HEK293 (cell line): ENCODE data around the gene B4GALT1.

Source experiments
- CTCF ChIA-PET: fragments of 350-600 bp; formaldehyde crosslinking; extraction: SDS; loops from one replicate; lab custom pipeline; 2021; ENCODE audit warnings: antibody characterized with exemption; lab: Yijun Ruan, JAX
- POLR2A ChIA-PET: fragments of 300-600 bp; formaldehyde crosslinking; extraction: SDS; loops from one replicate; lab custom pipeline; 2020; ENCODE audit warnings: antibody characterized with exemption, inconsistent platforms; lab: Yijun Ruan, JAX
- H3K27ac ChIP-seq: fragments of 200-500 bp; sonication (Bioruptor generic); 2 replicates; pipeline ENCODE4 v1.5.1; 2014; ENCODE audit warnings: low read depth, low read length, control low read depth, inconsistent platforms; ENCODE audit errors: extremely low read depth
- H3K36me3 ChIP-seq, 2 experiments: fragments of 200-500 bp in 1 of 2; sonication (Bioruptor generic) in 1 of 2; 1 replicate in 1 of 2; 2 replicates in 1 of 2; pipeline ENCODE4 v1.5.1; 2014 to 2017; ENCODE audit warnings: inconsistent platforms in 2 of 2, low read length in 2 of 2; ENCODE audit not compliant: control insufficient read depth in 2 of 2, insufficient read depth in 1 of 2
- H3K4me1 ChIP-seq: fragments of 200-500 bp; sonication (Bioruptor generic); 2 replicates; pipeline ENCODE4 v1.5.1; 2014; ENCODE audit warnings: mild to moderate bottlenecking, low read length, inconsistent platforms; ENCODE audit not compliant: control insufficient read depth, insufficient read depth
- H3K4me3 ChIP-seq: 2 replicates; pipeline ENCODE4 v1.5.1; 2011; ENCODE audit warnings: low read depth, mild to moderate bottlenecking, control low read depth, low read length, moderate library complexity
- H3K9me3 ChIP-seq: fragments of 200-500 bp; sonication (Bioruptor generic); 2 replicates; pipeline ENCODE4 v1.5.1; 2014; ENCODE audit warnings: low read depth, low read length, inconsistent platforms; ENCODE audit not compliant: control insufficient read depth, insufficient read depth
- KLF10 ChIP-seq: fragments of 450-650 bp; IDR thresholded peaks from 2 replicates; pipeline ENCODE4 v1.5.1; 2018; ENCODE audit warnings: missing biosample characterization, mild to moderate bottlenecking, missing genetic modification characterization
- SCRT1 ChIP-seq: fragments of 450-650 bp; formaldehyde crosslinking; IDR thresholded peaks from 2 replicates; pipeline ENCODE4 v1.5.1; 2016; ENCODE audit warnings: missing biosample characterization, missing genetic modification characterization, borderline replicate concordance
- TSHZ1 ChIP-seq: fragments of 450-650 bp; formaldehyde crosslinking; IDR thresholded peaks from 2 replicates; pipeline ENCODE4 v1.5.1; 2016; ENCODE audit warnings: missing biosample characterization, missing genetic modification characterization, borderline replicate concordance
- WT1 ChIP-seq: fragments of 450-650 bp; formaldehyde crosslinking; IDR thresholded peaks from 2 replicates; pipeline ENCODE4 v1.5.1; 2016; ENCODE audit warnings: missing biosample characterization, missing genetic modification characterization
- ZNF248 ChIP-seq: fragments of 450-650 bp; formaldehyde crosslinking; IDR thresholded peaks from 2 replicates; pipeline ENCODE4 v1.5.1; 2017; ENCODE audit warnings: missing biosample characterization, missing genetic modification characterization
- ZNF37A ChIP-seq: fragments of 450-650 bp; IDR thresholded peaks from 2 replicates; pipeline ENCODE4 v1.5.1; 2018; ENCODE audit warnings: missing biosample characterization, missing genetic modification characterization
- ZNF48 ChIP-seq: fragments of 450-650 bp; formaldehyde crosslinking; IDR thresholded peaks from 2 replicates; pipeline ENCODE4 v1.5.1; 2016; ENCODE audit warnings: missing biosample characterization, missing genetic modification characterization
- ZNF558 ChIP-seq: fragments of 450-650 bp; formaldehyde crosslinking; IDR thresholded peaks from 2 replicates; pipeline ENCODE4 v1.5.1; 2016; ENCODE audit warnings: missing biosample characterization, missing genetic modification characterization
- ZNF585B ChIP-seq: fragments of 450-650 bp; formaldehyde crosslinking; IDR thresholded peaks from 2 replicates; pipeline ENCODE4 v1.5.1; 2016; ENCODE audit warnings: missing biosample characterization, missing genetic modification characterization
- ZNF624 ChIP-seq: fragments of 450-650 bp; formaldehyde crosslinking; IDR thresholded peaks from 2 replicates; pipeline ENCODE4 v1.5.1; 2017; ENCODE audit warnings: missing biosample characterization, missing genetic modification characterization
- ZNF629 ChIP-seq: fragments of 450-650 bp; formaldehyde crosslinking; IDR thresholded peaks from 2 replicates; pipeline ENCODE4 v1.5.1; 2017; ENCODE audit warnings: missing biosample characterization, missing genetic modification characterization
- ZNF639 ChIP-seq: fragments of 450-650 bp; formaldehyde crosslinking; IDR thresholded peaks from 2 replicates; pipeline ENCODE4 v1.5.1; 2016; ENCODE audit warnings: missing biosample characterization, missing genetic modification characterization
- ZNF658 ChIP-seq: fragments of 450-650 bp; formaldehyde crosslinking; IDR thresholded peaks from 2 replicates; pipeline ENCODE4; 2016; ENCODE audit warnings: missing biosample characterization, missing genetic modification characterization
- ZNF830 ChIP-seq: fragments of 450-650 bp; IDR thresholded peaks from 2 replicates; pipeline ENCODE4 v1.5.0; 2018; ENCODE audit warnings: missing biosample characterization, missing genetic modification characterization, low read depth, mild to moderate bottlenecking, moderate library complexity
- TF ChIP-seq, protein P1 (sequence below): fragments of 450-650 bp; formaldehyde crosslinking; IDR thresholded peaks from 2 replicates; pipeline ENCODE4 v1.5.1; 2016; ENCODE audit warnings: missing biosample characterization, missing genetic modification characterization
- TF ChIP-seq, protein P2 (sequence below): fragments of 450-650 bp; IDR thresholded peaks from 2 replicates; pipeline ENCODE4 v1.5.1; 2018; ENCODE audit warnings: missing biosample characterization, missing genetic modification characterization
- TF ChIP-seq, protein P3 (sequence below): fragments of 450-650 bp; formaldehyde crosslinking; IDR thresholded peaks from 2 replicates; pipeline ENCODE4 v1.5.1; 2016; ENCODE audit warnings: missing biosample characterization, missing genetic modification characterization
- TF ChIP-seq, protein P4 (sequence below): fragments of 450-650 bp; formaldehyde crosslinking; IDR thresholded peaks from 2 replicates; pipeline ENCODE4 v1.5.1; 2016; ENCODE audit warnings: missing biosample characterization, missing genetic modification characterization, borderline replicate concordance

Gene B4GALT1

DNA sequence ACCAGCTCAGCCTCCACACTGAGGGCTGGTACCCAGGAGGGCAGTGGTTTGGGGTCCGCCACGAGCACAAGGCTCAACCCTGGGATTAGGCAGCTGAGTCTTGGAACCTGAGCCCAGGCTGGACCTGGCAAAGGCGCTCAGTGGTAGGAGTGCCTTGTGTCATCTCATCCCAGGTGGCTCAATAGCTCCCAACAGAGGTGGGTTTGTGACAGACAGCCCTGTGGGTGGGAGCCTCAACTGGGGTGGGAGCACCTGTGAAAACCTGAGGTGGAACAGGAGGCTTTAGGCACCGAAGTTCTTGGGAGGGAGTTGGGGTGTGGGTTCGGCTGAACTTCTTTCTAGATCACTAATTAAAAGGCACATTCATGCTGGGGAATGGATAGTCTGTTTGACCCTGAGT lies 55.5 kb downstream of the B4GALT1 start:
- TF ChIP-seq ZNF37A (tag by site-specific recombination) (no peak), ZNF624 (tag by site-specific recombination) (no peak), ZNF830 (tag by site-specific recombination) (no peak), ZNF629 (tag by site-specific recombination) (no peak), SCRT1 (tag by site-specific recombination) (no peak), KLF10 (no peak), ZNF585B (tag by site-specific recombination) (no peak), ZNF558 (tag by site-specific recombination) (no peak), ZNF658 (tag by site-specific recombination) (no peak), TSHZ1 (no peak), ZNF248 (tag by site-specific recombination) (no peak), ZNF48 (tag by site-specific recombination) (no peak), ZNF639 (tag by site-specific recombination) (no peak), WT1 (tag by site-specific recombination) (no peak)
- TF ChIP-seq, protein P1, sequence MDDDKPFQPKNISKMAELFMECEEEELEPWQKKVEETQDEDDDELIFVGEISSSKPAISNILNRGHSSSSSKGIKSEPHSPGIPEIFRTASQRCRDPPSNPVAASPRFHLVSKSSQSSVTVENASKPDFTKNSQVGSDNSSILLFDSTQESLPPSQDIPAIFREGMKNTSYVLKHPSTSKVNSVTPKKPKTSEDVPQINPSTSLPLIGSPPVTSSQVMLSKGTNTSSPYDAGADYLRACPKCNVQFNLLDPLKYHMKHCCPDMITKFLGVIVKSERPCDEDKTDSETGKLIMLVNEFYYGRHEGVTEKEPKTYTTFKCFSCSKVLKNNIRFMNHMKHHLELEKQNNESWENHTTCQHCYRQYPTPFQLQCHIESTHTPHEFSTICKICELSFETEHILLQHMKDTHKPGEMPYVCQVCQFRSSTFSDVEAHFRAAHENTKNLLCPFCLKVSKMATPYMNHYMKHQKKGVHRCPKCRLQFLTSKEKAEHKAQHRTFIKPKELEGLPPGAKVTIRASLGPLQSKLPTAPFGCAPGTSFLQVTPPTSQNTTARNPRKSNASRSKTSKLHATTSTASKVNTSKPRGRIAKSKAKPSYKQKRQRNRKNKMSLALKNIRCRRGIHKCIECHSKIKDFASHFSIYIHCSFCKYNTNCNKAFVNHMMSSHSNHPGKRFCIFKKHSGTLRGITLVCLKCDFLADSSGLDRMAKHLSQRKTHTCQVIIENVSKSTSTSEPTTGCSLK (tag by site-specific recombination) = no peak
- TF ChIP-seq, protein P2, sequence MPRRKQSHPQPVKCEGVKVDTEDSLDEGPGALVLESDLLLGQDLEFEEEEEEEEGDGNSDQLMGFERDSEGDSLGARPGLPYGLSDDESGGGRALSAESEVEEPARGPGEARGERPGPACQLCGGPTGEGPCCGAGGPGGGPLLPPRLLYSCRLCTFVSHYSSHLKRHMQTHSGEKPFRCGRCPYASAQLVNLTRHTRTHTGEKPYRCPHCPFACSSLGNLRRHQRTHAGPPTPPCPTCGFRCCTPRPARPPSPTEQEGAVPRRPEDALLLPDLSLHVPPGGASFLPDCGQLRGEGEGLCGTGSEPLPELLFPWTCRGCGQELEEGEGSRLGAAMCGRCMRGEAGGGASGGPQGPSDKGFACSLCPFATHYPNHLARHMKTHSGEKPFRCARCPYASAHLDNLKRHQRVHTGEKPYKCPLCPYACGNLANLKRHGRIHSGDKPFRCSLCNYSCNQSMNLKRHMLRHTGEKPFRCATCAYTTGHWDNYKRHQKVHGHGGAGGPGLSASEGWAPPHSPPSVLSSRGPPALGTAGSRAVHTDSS (tag by site-specific recombination) = no peak
- TF ChIP-seq, protein P3, sequence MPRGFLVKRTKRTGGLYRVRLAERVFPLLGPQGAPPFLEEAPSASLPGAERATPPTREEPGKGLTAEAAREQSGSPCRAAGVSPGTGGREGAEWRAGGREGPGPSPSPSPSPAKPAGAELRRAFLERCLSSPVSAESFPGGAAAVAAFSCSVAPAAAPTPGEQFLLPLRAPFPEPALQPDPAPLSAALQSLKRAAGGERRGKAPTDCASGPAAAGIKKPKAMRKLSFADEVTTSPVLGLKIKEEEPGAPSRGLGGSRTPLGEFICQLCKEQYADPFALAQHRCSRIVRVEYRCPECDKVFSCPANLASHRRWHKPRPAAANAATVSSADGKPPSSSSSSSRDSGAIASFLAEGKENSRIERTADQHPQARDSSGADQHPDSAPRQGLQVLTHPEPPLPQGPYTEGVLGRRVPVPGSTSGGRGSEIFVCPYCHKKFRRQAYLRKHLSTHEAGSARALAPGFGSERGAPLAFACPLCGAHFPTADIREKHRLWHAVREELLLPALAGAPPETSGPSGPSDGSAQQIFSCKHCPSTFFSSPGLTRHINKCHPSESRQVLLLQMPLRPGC = no peak
- TF ChIP-seq, protein P4, sequence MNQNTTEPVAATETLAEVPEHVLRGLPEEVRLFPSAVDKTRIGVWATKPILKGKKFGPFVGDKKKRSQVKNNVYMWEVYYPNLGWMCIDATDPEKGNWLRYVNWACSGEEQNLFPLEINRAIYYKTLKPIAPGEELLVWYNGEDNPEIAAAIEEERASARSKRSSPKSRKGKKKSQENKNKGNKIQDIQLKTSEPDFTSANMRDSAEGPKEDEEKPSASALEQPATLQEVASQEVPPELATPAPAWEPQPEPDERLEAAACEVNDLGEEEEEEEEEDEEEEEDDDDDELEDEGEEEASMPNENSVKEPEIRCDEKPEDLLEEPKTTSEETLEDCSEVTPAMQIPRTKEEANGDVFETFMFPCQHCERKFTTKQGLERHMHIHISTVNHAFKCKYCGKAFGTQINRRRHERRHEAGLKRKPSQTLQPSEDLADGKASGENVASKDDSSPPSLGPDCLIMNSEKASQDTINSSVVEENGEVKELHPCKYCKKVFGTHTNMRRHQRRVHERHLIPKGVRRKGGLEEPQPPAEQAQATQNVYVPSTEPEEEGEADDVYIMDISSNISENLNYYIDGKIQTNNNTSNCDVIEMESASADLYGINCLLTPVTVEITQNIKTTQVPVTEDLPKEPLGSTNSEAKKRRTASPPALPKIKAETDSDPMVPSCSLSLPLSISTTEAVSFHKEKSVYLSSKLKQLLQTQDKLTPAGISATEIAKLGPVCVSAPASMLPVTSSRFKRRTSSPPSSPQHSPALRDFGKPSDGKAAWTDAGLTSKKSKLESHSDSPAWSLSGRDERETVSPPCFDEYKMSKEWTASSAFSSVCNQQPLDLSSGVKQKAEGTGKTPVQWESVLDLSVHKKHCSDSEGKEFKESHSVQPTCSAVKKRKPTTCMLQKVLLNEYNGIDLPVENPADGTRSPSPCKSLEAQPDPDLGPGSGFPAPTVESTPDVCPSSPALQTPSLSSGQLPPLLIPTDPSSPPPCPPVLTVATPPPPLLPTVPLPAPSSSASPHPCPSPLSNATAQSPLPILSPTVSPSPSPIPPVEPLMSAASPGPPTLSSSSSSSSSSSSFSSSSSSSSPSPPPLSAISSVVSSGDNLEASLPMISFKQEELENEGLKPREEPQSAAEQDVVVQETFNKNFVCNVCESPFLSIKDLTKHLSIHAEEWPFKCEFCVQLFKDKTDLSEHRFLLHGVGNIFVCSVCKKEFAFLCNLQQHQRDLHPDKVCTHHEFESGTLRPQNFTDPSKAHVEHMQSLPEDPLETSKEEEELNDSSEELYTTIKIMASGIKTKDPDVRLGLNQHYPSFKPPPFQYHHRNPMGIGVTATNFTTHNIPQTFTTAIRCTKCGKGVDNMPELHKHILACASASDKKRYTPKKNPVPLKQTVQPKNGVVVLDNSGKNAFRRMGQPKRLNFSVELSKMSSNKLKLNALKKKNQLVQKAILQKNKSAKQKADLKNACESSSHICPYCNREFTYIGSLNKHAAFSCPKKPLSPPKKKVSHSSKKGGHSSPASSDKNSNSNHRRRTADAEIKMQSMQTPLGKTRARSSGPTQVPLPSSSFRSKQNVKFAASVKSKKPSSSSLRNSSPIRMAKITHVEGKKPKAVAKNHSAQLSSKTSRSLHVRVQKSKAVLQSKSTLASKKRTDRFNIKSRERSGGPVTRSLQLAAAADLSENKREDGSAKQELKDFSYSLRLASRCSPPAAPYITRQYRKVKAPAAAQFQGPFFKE (tag by site-specific recombination) = no peak
- ChIA-PET CTCF (interaction anchor here (0.5 kb wide), 1 partner anchor 646 kb away, joined by 3 read pairs; no protein-coding TSS in a partner anchor), POLR2A (interaction anchor here (0.6 kb wide), 1 partner anchor 178 kb away, joined by 10 read pairs; the partner anchor contains the start of gene NFX1)
- Histone ChIP-seq H3K4me1 (no peaks in the 10 kb centered on the region), H3K36me3 (peaks cover 0 to 42% of the 10 kb centered on the region in 2 experiments; a peak in 1 of 3 replicates), H3K27ac (no peak overlapping the region), H3K9me3 (no peaks in the 10 kb centered on the region), H3K4me3 (no peak overlapping the region)
